Stimulated activated CD8-positive, alpha-beta memory T cell treated with anti-CD3 and anti-CD28 coated beads, Interleukin-4, amount 100 ng/mL, for 48 hours (primary cell): ENCODE measurements around the gene SNAP25.

Experiments used
- DNase-seq: peaks from one replicate; pipeline ENCODE4 v3.0.0-alpha.2; 2020

The SNAP25 gene

GRCh38 chr20:10268636-10269035, 50.0 kb downstream of the SNAP25 start:
- DNase-seq, result no peak

GRCh38 chr20:10270630-10271029, 52.0 kb downstream of the SNAP25 start:
- no peak for DNase-seq

- DNase-seq, result no peak
Observed at GRCh38 chr20:10271494-10272219, 53.0 kb downstream of the SNAP25 start.

GRCh38 chr20:10276878-10277580, 58.4 kb downstream of the SNAP25 start:
- DNase-seq, result no peak

- DNase-seq, result no peak
Observed at GRCh38 chr20:10277616-10278015, 59.0 kb downstream of the SNAP25 start.

GRCh38 chr20:10278412-10278811, 59.8 kb downstream of the SNAP25 start:
- DNase-seq, result no peak

GRCh38 chr20:10280018-10280908, 61.6 kb downstream of the SNAP25 start:
- no peak for DNase-seq

- DNase-seq, result no peak
Observed at GRCh38 chr20:10281911-10282310, 63.3 kb downstream of the SNAP25 start.

GRCh38 chr20:10282979-10283456, 64.4 kb downstream of the SNAP25 start:
- DNase-seq, result no peak

- DNase-seq, result no peak
Observed at GRCh38 chr20:10286356-10286755, 67.7 kb downstream of the SNAP25 start.

- DNase-seq, result no peak
Observed at GRCh38 chr20:10288421-10288820, 69.8 kb downstream of the SNAP25 start.

GRCh38 chr20:10288954-10289646, 70.5 kb downstream of the SNAP25 start:
- DNase-seq, result no peak

- DNase-seq, result no peak
Observed at GRCh38 chr20:10291568-10292248, 73.1 kb downstream of the SNAP25 start.

- no peak for DNase-seq
Observed at GRCh38 chr20:10297223-10297622, 78.6 kb downstream of the SNAP25 start.

- DNase-seq, result no peak
Observed at GRCh38 chr20:10297684-10298240, 79.1 kb downstream of the SNAP25 start.

GRCh38 chr20:10300582-10301446, 82.2 kb downstream of the SNAP25 start:
- no peak for DNase-seq

GRCh38 chr20:10303852-10304251, 85.2 kb downstream of the SNAP25 start:
- DNase-seq, result no peak

- DNase-seq, result no peak
Observed at GRCh38 chr20:10304471-10305046, 85.9 kb downstream of the SNAP25 start.

GRCh38 chr20:10306440-10307358, 88.1 kb downstream of the SNAP25 start:
- no peak for DNase-seq
